ENCODE measurements around the gene VPS50. TPM values are rescaled to one million over a fixed set of nuclear protein-coding genes. Genes with fewer than 3 reads are reported as not detected.

The VPS50 gene
- total and polyA plus RNA-seq, 2 donors (not counting 3 experiments of a cell fraction or from before 2014, with no cell fraction given): 6.6 to 25.6 TPM

- H3K79me2 ChIP-seq (ENCODE audit: control insufficient read depth, insufficient read depth, low read length): peaks cover 7% of the 10 kb centered on the region
- H3K9me1 ChIP-seq (replicated peaks; ENCODE audit: control insufficient read depth, extremely low read depth, insufficient read depth, low read length): no peaks in the 10 kb centered on the region
- peak; percentile 81 for FAIRE-seq
- no peak overlapping the region for H3K27ac ChIP-seq (ENCODE audit: insufficient read depth, low read depth, low read length)
- intact Hi-C loops (cut with micrococcal nuclease): loop anchor here (1.0 to 10.0 kb wide), 6 partner anchors 82 to 606 kb away; no protein-coding TSS in a partner anchor
- no peak overlapping the region for H3K4me2 ChIP-seq (ENCODE audit: insufficient read depth, low read length)
- H3K36me3 ChIP-seq (ENCODE audit: control insufficient read depth in 2 of 2, extremely low read depth in 1 of 2, insufficient read depth in 2 of 2, low read length in 2 of 2): no peaks in the 10 kb centered on the region
- TF ChIP-seq POLR2A (IDR thresholded peaks at IDR 0.05; ENCODE audit: low read depth, low read length) (no peak), CTCF (IDR thresholded peaks at IDR 0.05; ENCODE audit: extremely low read depth in 1 of 2, insufficient read depth in 1 of 2, low read depth in 1 of 2, low read length in 2 of 2) (peak; percentile 50 to 52)
- dilution Hi-C loops (cut with MboI; ENCODE audit: extremely low pct_ligation_motif_present, low sequenced_read_pairs): no loop called here
- H3K4me1 ChIP-seq (ENCODE audit: control insufficient read depth, extremely low read depth, insufficient read depth, low read length): peaks cover 13% of the 10 kb centered on the region
- CTCF ChIA-PET: interaction anchor here (0.8 to 5.9 kb wide), 7 partner anchors 14 to 392 kb away, joined by 3 to 73 read pairs (median 4); partner anchors contain the start of gene CDK6
- no peak overlapping the region for H3K4me3 ChIP-seq (replicated peaks in 1 of 3; ENCODE audit: insufficient read depth in 1 of 3, low read depth in 1 of 3, low read length in 3 of 3)
- no peaks in the 10 kb centered on the region for H4K20me1 ChIP-seq (replicated peaks; ENCODE audit: control insufficient read depth, extremely low read depth, insufficient read depth, low read length)
- BruUV-seq (replicated peaks): no TSS peak
- POLR2A ChIA-PET: no interaction called here
- peaks cover 11 to 22% of the 10 kb centered on the region in 2 experiments for H3K27me3 ChIP-seq (ENCODE audit: control insufficient read depth in 2 of 2, insufficient read depth in 2 of 2, low read length in 2 of 2)
- DNase-seq (ENCODE audit: low read depth, low spot score): peak; percentile 67
- H2AFZ ChIP-seq (ENCODE audit: low read depth, low read length): no peak overlapping the region
- no peak overlapping the region for H3K9ac ChIP-seq (replicated peaks; ENCODE audit: extremely low read depth, insufficient read depth, low read length)
- no peaks in the 10 kb centered on the region for H3K9me3 ChIP-seq (replicated peaks; ENCODE audit: control insufficient read depth, insufficient read depth, low read length)
Observed at GRCh38 chr7:93228302-93228701, 3.9 kb upstream of the VPS50 start.

DNA sequence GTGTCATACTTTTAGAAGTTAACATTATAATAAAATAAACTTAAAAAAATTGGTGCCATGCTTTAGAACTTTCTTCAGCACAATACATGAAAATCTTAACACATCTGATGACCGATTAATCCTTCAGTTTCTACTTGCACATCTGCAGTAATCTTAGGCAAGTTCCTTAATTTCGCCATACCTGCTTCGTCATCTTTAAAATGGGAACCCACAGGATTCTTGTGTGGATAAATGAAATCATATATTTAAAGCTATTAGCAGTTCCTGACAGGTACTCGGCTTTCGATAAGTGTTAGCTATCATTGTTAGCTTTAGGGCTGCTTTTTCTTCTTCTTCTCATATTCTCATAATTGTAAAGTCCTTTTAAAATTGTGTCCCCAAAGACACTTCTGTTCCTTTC, 907 bp upstream of the VPS50 start:
- H3K9me1 ChIP-seq (replicated peaks; ENCODE audit: control insufficient read depth, extremely low read depth, insufficient read depth, low read length): no peaks in the 10 kb centered on the region
- peak overlapping the region; percentile 99 for H2AFZ ChIP-seq (ENCODE audit: low read depth, low read length)
- H3K9ac ChIP-seq (replicated peaks; ENCODE audit: extremely low read depth, insufficient read depth, low read length): no peak overlapping the region
- H3K27ac ChIP-seq (ENCODE audit: insufficient read depth, low read depth, low read length): no peak overlapping the region
- H3K27me3 ChIP-seq (ENCODE audit: control insufficient read depth in 2 of 2, insufficient read depth in 2 of 2, low read length in 2 of 2): peaks cover 5 to 11% of the 10 kb centered on the region in 2 experiments
- no peak for TF ChIP-seq EZH2 (IDR thresholded peaks at IDR 0.05; ENCODE audit: borderline replicate concordance, low read depth, low read length, severe bottlenecking)
- no peak for TF ChIP-seq MYC (IDR thresholded peaks at IDR 0.05; ENCODE audit: low read depth, low read length)
- TF ChIP-seq CTCF (IDR thresholded peaks at IDR 0.05; ENCODE audit: extremely low read depth in 1 of 2, insufficient read depth in 1 of 2, low read depth in 1 of 2, low read length in 2 of 2): no peak
- TF ChIP-seq GATA2 (IDR thresholded peaks at IDR 0.05; ENCODE audit: insufficient read depth, insufficient read length, low read depth, low read length): no peak
- no peak for TF ChIP-seq POLR2AphosphoS5 (IDR thresholded peaks at IDR 0.05; ENCODE audit: insufficient read depth, low read depth, low read length)
- TF ChIP-seq MAX (IDR thresholded peaks at IDR 0.05; ENCODE audit: insufficient read depth, insufficient read length): no peak
- TF ChIP-seq JUN (IDR thresholded peaks at IDR 0.05; ENCODE audit: borderline replicate concordance, insufficient read depth, insufficient read length, low read depth): no peak
- TF ChIP-seq POLR2A (IDR thresholded peaks at IDR 0.05; ENCODE audit: low read depth, low read length): no peak
- TF ChIP-seq FOS (IDR thresholded peaks at IDR 0.05; ENCODE audit: borderline replicate concordance, insufficient read depth, low read length): no peak
- intact Hi-C loops (cut with micrococcal nuclease): no loop called here
- no peaks in the 10 kb centered on the region for H3K36me3 ChIP-seq (ENCODE audit: control insufficient read depth in 2 of 2, extremely low read depth in 1 of 2, insufficient read depth in 2 of 2, low read length in 2 of 2)
- DNase-seq (ENCODE audit: low read depth, low spot score): no peak
- POLR2A ChIA-PET: no interaction called here
- dilution Hi-C loops (cut with MboI; ENCODE audit: extremely low pct_ligation_motif_present, low sequenced_read_pairs): no loop called here
- peaks cover 14% of the 10 kb centered on the region for H3K4me1 ChIP-seq (ENCODE audit: control insufficient read depth, extremely low read depth, insufficient read depth, low read length)
- no TSS peak for BruUV-seq (replicated peaks)
- peak overlapping the region; percentile 82 to 91 (median 90) for H3K4me3 ChIP-seq (replicated peaks in 1 of 3; ENCODE audit: insufficient read depth in 1 of 3, low read depth in 1 of 3, low read length in 3 of 3)
- H3K4me2 ChIP-seq (ENCODE audit: insufficient read depth, low read length): peak overlapping the region; percentile 90
- FAIRE-seq: no peak
- H4K20me1 ChIP-seq (replicated peaks; ENCODE audit: control insufficient read depth, extremely low read depth, insufficient read depth, low read length): no peaks in the 10 kb centered on the region
- peaks cover 17% of the 10 kb centered on the region for H3K79me2 ChIP-seq (ENCODE audit: control insufficient read depth, insufficient read depth, low read length)
- CTCF ChIA-PET: interaction anchor here (1.9 to 2.8 kb wide), 3 partner anchors 13 to 320 kb away, joined by 9 to 15 read pairs (median 10); no protein-coding TSS in a partner anchor
- no peaks in the 10 kb centered on the region for H3K9me3 ChIP-seq (replicated peaks; ENCODE audit: control insufficient read depth, insufficient read depth, low read length)
